Epithelial cell of esophagus (primary cell): Measurements from ENCODE around the gene TCERG1L.

ENCODE experiments used
- DNase-seq: peaks from one replicate; pipeline ENCODE4 v3.0.0; 2010; ENCODE audit warnings: low read depth
- H3K4me3 ChIP-seq: 2 replicates; pipeline ENCODE4 v1.5.1; 2011; ENCODE audit warnings: mild to moderate bottlenecking, low read length, control low read depth
- TF ChIP-seq, protein P1 (sequence below): IDR thresholded peaks from 2 replicates; pipeline ENCODE4 v1.5.1; 2011; ENCODE audit warnings: low read depth, mild to moderate bottlenecking, low read length, control low read depth, inconsistent platforms; ENCODE audit not compliant: insufficient read depth; ENCODE audit errors: missing control alignments

The TCERG1L gene

GRCh38 chr10:131127610-131128009 lies 183.9 kb downstream of the TCERG1L start:
- DNase-seq, result no peak
- TF ChIP-seq, protein P1, sequence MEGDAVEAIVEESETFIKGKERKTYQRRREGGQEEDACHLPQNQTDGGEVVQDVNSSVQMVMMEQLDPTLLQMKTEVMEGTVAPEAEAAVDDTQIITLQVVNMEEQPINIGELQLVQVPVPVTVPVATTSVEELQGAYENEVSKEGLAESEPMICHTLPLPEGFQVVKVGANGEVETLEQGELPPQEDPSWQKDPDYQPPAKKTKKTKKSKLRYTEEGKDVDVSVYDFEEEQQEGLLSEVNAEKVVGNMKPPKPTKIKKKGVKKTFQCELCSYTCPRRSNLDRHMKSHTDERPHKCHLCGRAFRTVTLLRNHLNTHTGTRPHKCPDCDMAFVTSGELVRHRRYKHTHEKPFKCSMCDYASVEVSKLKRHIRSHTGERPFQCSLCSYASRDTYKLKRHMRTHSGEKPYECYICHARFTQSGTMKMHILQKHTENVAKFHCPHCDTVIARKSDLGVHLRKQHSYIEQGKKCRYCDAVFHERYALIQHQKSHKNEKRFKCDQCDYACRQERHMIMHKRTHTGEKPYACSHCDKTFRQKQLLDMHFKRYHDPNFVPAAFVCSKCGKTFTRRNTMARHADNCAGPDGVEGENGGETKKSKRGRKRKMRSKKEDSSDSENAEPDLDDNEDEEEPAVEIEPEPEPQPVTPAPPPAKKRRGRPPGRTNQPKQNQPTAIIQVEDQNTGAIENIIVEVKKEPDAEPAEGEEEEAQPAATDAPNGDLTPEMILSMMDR, result no peak
- no peak overlapping the region for H3K4me3 ChIP-seq

GRCh38 chr10:131127138-131127589 lies 184.4 kb downstream of the TCERG1L start:
- TF ChIP-seq, protein P1, result no peak
- no peak overlapping the region for H3K4me3 ChIP-seq
- no peak for DNase-seq

GRCh38 chr10:131126321-131127137 lies 185.0 kb downstream of the TCERG1L start:
- H3K4me3 ChIP-seq, result no peak overlapping the region
- peak; percentile 5 for DNase-seq
- TF ChIP-seq, protein P1, result no peak

GRCh38 chr10:131125511-131126225 lies 185.9 kb downstream of the TCERG1L start:
- no peak overlapping the region for H3K4me3 ChIP-seq
- TF ChIP-seq, protein P1, result no peak
- no peak for DNase-seq

DNA sequence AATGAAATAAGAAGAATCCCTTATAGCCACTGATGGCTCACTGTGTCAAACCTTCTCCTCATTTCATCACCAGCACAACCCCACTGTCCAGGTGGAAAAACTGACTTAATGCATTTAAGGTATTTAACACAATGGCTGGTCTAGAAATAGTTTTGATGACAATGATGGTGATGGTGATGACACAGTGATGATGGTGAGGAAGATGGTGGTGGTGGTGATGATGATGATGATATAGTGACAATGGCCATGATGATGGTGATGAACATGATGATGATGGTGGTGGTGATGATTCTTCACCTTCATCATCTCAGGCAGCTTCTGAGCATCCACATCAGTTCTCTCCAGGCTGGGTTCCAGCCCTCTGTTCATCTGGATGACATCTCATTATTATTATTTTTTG lies 186.6 kb downstream of the TCERG1L start:
- TF ChIP-seq, protein P1, result no peak
- no peak for DNase-seq

DNA sequence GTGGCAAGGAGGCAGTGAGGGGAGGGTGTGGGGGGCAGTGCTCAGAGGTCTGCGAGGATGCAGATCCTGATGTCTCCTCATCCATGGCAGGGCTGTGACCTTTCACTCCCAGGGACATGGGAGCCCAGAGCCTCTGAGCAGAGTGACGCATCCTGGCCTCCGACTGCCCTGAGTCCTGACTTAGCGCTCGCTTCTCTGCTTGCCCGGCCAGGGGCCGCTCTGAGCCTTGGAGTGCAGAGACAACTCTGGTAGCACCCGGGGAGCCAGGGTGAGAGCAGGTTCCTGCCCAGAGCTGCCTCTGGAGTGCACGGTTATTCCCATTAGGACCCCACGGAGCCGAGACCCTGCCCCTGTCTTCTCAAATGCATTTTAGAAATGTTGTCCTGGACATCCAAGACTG lies 188.0 kb downstream of the TCERG1L start:
- TF ChIP-seq, protein P1, result no peak
- no peak for DNase-seq
- H3K4me3 ChIP-seq, result no peak overlapping the region

More for the DNA sequence above, 186.6 kb downstream of the TCERG1L start:
- no peak overlapping the region for H3K4me3 ChIP-seq
